ENCODE measurements around the gene DDX25. TPM values are rescaled to one million over a fixed set of nuclear protein-coding genes. Genes with fewer than 3 reads are reported as not detected.

Gene DDX25
- total RNA-seq, 6 experiments from 2014 or later: not detected

DNA sequence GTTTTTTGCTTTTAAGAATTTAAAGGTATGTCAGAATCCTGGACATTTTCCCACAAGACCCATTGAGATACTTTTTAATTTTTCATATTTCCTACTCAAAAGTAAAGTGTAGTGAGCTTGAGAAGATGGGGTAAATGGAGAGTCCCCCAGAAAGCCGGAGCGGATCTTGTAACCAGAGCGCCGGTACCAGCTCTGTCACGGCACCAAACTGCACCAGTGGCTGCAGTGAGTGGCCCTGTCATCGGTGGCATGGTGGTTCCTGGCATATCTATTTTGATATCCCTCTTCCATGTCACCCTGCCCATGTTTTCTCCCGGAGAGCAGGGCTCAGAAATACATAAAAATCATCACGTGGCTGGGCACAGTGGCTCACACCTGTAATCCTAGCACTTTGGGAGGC, 19.3 kb downstream of the DDX25 start:
- DNase-seq: no peak
- TF ChIP-seq, protein P1, sequence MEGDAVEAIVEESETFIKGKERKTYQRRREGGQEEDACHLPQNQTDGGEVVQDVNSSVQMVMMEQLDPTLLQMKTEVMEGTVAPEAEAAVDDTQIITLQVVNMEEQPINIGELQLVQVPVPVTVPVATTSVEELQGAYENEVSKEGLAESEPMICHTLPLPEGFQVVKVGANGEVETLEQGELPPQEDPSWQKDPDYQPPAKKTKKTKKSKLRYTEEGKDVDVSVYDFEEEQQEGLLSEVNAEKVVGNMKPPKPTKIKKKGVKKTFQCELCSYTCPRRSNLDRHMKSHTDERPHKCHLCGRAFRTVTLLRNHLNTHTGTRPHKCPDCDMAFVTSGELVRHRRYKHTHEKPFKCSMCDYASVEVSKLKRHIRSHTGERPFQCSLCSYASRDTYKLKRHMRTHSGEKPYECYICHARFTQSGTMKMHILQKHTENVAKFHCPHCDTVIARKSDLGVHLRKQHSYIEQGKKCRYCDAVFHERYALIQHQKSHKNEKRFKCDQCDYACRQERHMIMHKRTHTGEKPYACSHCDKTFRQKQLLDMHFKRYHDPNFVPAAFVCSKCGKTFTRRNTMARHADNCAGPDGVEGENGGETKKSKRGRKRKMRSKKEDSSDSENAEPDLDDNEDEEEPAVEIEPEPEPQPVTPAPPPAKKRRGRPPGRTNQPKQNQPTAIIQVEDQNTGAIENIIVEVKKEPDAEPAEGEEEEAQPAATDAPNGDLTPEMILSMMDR (IDR thresholded peaks at IDR 0.05): no peak
- H3K36me3 Mint-ChIP-seq (ENCODE audit: low read depth): no peaks in the 10 kb centered on the region
- H3K4me1 Mint-ChIP-seq (ENCODE audit: low read depth): no peaks in the 10 kb centered on the region
- no peak overlapping the region for H3K27ac Mint-ChIP-seq
- H3K27me3 Mint-ChIP-seq (ENCODE audit: insufficient read depth): peaks cover 40% of the 10 kb centered on the region
- no peaks in the 10 kb centered on the region for H3K9me3 Mint-ChIP-seq
- no peak overlapping the region for H3K4me3 Mint-ChIP-seq

DNA sequence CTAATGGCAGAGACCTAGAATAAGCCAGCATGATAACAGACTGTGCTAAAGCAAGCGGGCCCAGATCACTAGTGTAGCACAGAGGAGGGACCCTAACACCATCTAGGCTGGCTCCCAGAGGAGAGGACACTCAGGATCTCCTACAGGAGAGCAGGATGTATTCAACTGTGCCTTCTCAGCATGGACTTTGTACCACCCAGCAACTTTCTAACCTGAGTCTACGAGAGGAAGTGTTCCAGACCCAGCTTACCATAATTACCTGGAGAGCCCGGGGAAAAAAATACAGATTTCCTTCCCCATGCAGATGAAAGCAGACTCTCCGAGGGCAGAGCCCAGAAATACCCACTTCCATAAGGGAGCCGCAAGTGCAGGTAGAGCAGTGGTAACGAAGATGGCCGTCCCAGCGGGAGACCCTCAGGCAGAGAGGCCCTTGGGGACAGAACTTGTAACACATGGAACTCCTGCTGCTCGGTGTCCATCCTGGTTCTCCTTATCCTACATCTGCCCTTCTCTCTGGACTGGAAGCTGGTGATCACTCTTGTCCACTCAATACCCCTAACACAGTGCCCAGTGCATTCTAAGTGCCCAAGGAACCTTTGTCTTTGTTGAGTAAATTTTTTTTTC, 20.2 kb downstream of the DDX25 start:
- Mint-ChIP-seq H3K36me3 (ENCODE audit: low read depth) (no peaks in the 10 kb centered on the region), H3K4me1 (ENCODE audit: low read depth) (no peaks in the 10 kb centered on the region), H3K9me3 (no peaks in the 10 kb centered on the region), H3K27ac (no peak overlapping the region), H3K27me3 (ENCODE audit: insufficient read depth) (peaks cover 38% of the 10 kb centered on the region), H3K4me3 (no peak overlapping the region)
- no peak for DNase-seq
- TF ChIP-seq, protein P1 (IDR thresholded peaks at IDR 0.05): no peak

DNA sequence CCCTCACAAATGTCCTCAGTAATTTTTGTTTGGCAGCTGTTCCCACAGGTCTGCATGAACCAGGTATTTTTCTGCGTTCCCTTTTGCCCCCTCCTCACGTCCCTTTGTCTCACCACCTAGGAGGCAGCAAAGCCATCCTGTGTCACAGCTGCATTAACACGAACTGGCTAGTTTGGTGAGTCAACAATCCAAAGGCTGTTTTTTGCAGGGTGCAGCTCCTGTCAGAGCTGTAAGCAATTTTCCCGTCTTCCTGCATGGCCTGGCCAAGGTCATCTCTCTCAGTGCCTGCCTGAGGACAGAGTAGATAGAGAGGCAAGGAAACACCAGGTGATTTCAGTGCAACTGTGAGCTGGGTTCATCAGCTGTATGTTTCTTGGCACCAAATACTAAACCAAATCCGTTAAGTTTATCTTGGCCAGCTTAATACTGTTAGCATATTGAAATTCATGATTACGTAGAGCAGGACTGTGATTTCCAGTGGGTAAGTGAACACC, 21.0 kb downstream of the DDX25 start:
- Mint-ChIP-seq H3K27ac (no peak overlapping the region), H3K9me3 (no peaks in the 10 kb centered on the region), H3K36me3 (ENCODE audit: low read depth) (no peaks in the 10 kb centered on the region), H3K27me3 (ENCODE audit: insufficient read depth) (peaks cover 30% of the 10 kb centered on the region), H3K4me1 (ENCODE audit: low read depth) (no peaks in the 10 kb centered on the region), H3K4me3 (no peak overlapping the region)
- TF ChIP-seq, protein P1 (IDR thresholded peaks at IDR 0.05): no peak
- DNase-seq: no peak

DNA sequence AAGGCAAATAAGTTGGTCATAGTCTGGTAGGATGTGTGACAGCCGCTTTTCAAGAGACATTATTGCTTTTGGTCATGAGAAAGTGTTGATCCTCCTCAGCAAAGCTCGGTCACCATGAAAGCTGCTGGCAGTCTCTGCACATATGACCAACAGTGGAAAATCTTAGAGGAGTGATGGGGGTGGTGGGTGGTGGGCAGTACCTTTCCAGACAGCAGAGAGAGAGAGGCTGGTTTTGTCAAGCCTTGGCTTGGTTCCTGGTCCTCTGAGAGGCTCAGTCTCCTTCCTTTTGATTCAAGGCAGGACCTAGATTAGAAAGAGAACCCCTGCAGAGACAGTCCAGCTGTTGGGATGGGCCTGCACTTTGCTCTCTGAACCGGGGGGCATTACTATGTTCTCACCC, 21.5 kb downstream of the DDX25 start:
- Mint-ChIP-seq H3K4me1 (ENCODE audit: low read depth) (no peaks in the 10 kb centered on the region), H3K27me3 (ENCODE audit: insufficient read depth) (peaks cover 29% of the 10 kb centered on the region)
- no peak for DNase-seq

DNA sequence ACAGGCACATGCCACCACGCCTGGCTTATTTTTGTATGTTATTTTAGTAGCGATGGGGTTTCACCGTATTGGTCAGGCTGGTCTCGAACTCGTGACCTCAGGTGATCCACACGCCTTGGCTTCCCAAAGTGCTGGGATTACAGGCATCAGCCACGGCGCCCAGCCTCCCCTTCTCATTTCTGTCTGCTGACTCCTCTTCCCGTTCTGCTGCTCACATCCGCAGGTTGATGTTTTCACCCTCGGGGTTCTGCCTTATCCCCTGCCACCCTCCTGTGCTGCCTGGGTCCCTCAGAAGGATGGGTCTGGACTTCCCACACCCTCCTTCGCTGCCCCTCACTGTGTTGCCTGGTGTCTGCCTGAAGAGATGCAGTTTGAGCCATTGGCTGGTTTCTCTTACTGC, 22.4 kb downstream of the DDX25 start:
- no peak overlapping the region for H3K4me3 Mint-ChIP-seq
- no peak overlapping the region for H3K27ac Mint-ChIP-seq
- TF ChIP-seq, protein P1 (IDR thresholded peaks at IDR 0.05): no peak
- H3K9me3 Mint-ChIP-seq: no peaks in the 10 kb centered on the region
- no peak for DNase-seq
- H3K27me3 Mint-ChIP-seq (ENCODE audit: insufficient read depth): peaks cover 36% of the 10 kb centered on the region
- H3K4me1 Mint-ChIP-seq (ENCODE audit: low read depth): no peaks in the 10 kb centered on the region
- H3K36me3 Mint-ChIP-seq (ENCODE audit: low read depth): no peaks in the 10 kb centered on the region

More for the DNA sequence above, 21.5 kb downstream of the DDX25 start:
- Mint-ChIP-seq H3K36me3 (ENCODE audit: low read depth) (no peaks in the 10 kb centered on the region), H3K4me3 (no peak overlapping the region), H3K27ac (no peak overlapping the region), H3K9me3 (no peaks in the 10 kb centered on the region)
- TF ChIP-seq, protein P1 (IDR thresholded peaks at IDR 0.05): no peak

Measured in HFFc6 (cell line).